Gastrocnemius medialis (tissue), 4 donors: ENCODE measurements around the gene ERC1. TPM values are rescaled to one million over a fixed set of nuclear protein-coding genes. Genes with fewer than 3 reads are reported as not detected.

ENCODE experiments used
- ATAC-seq, 2 donors: fragments of 150-250 bp; one replicate each; pipeline ENCODE4 v1.9.1; 2016
- DNase-seq, 2 donors: peaks; one replicate each; pipeline ENCODE4 v3.0.0-alpha.2; 2019
- H3K27ac ChIP-seq, 4 donors: fragments of 200-600 bp; sonication (generic); 1 replicate in 1 of 4; 2 replicates in 3 of 4; pipeline ENCODE4 v1.5.1; 2016 to 2018; ENCODE audit warnings: mild to moderate bottlenecking in 2 of 4, moderate library complexity in 1 of 4
- H3K27me3 ChIP-seq, 3 donors: fragments of 200-600 bp; sonication (generic) in 2 of 3; 1 replicate in 1 of 3; 2 replicates in 2 of 3; pipeline versions ENCODE4 v1.5.1 to v1.6.0; 2016 to 2019; ENCODE audit warnings: mild to moderate bottlenecking in 1 of 3, moderate library complexity in 1 of 3
- H3K36me3 ChIP-seq, 2 donors: fragments of 200-600 bp; sonication (generic) in 1 of 2; one replicate each; pipeline ENCODE4 v1.5.1; 2017 to 2018
- H3K4me1 ChIP-seq, 2 donors: fragments of 200-600 bp; sonication (generic) in 1 of 2; one replicate each; pipeline ENCODE4 v1.5.1; 2016 to 2017; ENCODE audit warnings: mild to moderate bottlenecking in 2 of 2
- H3K4me3 ChIP-seq, 4 donors: fragments of 200-600 bp; sonication (generic) in 3 of 4; 1 replicate in 1 of 4; 2 replicates in 3 of 4; pipeline ENCODE4 v1.5.1; 2016 to 2019; ENCODE audit warnings: mild to moderate bottlenecking in 2 of 4
- H3K9me3 ChIP-seq, 3 donors: fragments of 200-600 bp; sonication (generic) in 2 of 3; 1 replicate in 1 of 3; 2 replicates in 2 of 3; pipeline ENCODE4 v1.5.1; 2016 to 2019
- POLR2A ChIP-seq, 2 donors: fragments of 450-650 bp; IDR thresholded peaks; one replicate each; pipeline ENCODE4 v1.6.1; 2017; ENCODE audit warnings: antibody characterized with exemption in 2 of 2, mild to moderate bottlenecking in 2 of 2, moderate library complexity in 2 of 2
- in situ Hi-C, 4 donors: fragments of 200-750 bp; cut with MboI; loops; one replicate each; pipeline versions ENCODE4 v1.15.0 to v1.8.0; 2017; ENCODE audit warnings: low sequenced_read_pairs in 4 of 4
- intact Hi-C: fragments of 100-400 bp; cut with DNase I; formaldehyde crosslinking; loops from one replicate; pipeline ENCODE4 v1.15.1; 2023; ENCODE audit warnings: low total_unique reads
- total RNA-seq, 4 donors: library from RNA; depleted of rRNA; stranded (reverse); fragments of >200 nt; gene quantifications; one replicate each; pipeline versions ENCODE4 v1.1.0 to v1.2.3, GENCODE V29; 2016
- TF ChIP-seq, protein P1 (sequence below), 5 experiments: fragments of 450-650 bp in 3 of 5; fragments of 200-600 bp in 2 of 5; sonication (generic) in 2 of 5; IDR thresholded peaks in 4 of 5; conservative IDR thresholded peaks in 1 of 5; 1 replicate in 4 of 5; 2 replicates in 1 of 5; pipeline ENCODE4 v1.5.1; 2016 to 2019; ENCODE audit warnings: antibody characterized with exemption in 5 of 5, mild to moderate bottlenecking in 3 of 5, moderate library complexity in 3 of 5

The ERC1 gene
- total RNA-seq, 4 donors from 2014 or later, result 20.3 to 39.1 (median 23.5) TPM

DNA sequence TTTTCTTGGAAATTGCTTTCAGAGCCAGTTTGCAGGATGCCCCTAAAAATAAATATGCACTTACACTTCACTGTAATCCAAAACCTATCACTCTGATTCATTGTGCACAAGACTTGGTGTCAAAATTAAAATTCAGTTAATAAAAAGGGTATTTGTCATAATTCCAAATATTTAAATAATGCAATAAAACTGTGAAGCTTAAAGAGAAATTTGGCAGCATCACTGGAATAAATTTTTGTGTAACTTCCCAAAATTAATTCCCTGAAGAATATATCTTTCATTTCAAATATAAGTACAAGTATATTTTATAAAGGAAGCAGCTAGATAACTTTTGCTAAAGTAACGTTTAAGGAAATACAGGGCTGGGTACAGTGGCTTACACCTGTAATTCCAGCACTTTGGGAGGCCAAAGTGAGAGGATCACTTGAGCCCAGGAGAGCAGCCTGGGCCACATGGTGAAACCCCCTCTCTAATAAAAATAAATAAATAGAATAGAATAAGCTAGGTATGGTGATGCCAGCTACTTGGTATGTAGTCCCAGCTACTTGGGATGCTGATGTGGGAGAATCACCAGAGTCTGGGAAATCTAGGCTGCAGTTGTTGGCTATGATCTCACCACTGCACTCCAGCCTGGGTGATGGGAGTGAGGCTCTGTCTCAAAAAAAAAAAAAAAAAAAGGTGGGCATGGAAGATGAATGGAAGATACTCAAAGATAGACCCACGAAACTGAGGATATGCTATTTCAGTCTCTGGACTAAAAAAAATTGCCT, 369.6 kb downstream of the ERC1 start:
- intact Hi-C loops, result no loop called here
- TF ChIP-seq, protein P1, sequence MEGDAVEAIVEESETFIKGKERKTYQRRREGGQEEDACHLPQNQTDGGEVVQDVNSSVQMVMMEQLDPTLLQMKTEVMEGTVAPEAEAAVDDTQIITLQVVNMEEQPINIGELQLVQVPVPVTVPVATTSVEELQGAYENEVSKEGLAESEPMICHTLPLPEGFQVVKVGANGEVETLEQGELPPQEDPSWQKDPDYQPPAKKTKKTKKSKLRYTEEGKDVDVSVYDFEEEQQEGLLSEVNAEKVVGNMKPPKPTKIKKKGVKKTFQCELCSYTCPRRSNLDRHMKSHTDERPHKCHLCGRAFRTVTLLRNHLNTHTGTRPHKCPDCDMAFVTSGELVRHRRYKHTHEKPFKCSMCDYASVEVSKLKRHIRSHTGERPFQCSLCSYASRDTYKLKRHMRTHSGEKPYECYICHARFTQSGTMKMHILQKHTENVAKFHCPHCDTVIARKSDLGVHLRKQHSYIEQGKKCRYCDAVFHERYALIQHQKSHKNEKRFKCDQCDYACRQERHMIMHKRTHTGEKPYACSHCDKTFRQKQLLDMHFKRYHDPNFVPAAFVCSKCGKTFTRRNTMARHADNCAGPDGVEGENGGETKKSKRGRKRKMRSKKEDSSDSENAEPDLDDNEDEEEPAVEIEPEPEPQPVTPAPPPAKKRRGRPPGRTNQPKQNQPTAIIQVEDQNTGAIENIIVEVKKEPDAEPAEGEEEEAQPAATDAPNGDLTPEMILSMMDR (IDR thresholded peaks at IDR 0.05 in 4 of 5, conservative IDR thresholded peaks at IDR 0.05 in 1 of 5), result no peak
- no peak for TF ChIP-seq POLR2A (IDR thresholded peaks at IDR 0.05)
- no peak overlapping the region for H3K27ac ChIP-seq
- in situ Hi-C loops, result no loop called here
- peaks cover under 1 to 4% of the 10 kb centered on the region in 2 donors for H3K4me1 ChIP-seq
- no peak overlapping the region for H3K4me3 ChIP-seq
- no peaks in the 10 kb centered on the region for H3K27me3 ChIP-seq
- no peaks in the 10 kb centered on the region for H3K36me3 ChIP-seq
- DNase-seq (no peak), ATAC-seq (no peak)
- no peaks in the 10 kb centered on the region for H3K9me3 ChIP-seq

DNA sequence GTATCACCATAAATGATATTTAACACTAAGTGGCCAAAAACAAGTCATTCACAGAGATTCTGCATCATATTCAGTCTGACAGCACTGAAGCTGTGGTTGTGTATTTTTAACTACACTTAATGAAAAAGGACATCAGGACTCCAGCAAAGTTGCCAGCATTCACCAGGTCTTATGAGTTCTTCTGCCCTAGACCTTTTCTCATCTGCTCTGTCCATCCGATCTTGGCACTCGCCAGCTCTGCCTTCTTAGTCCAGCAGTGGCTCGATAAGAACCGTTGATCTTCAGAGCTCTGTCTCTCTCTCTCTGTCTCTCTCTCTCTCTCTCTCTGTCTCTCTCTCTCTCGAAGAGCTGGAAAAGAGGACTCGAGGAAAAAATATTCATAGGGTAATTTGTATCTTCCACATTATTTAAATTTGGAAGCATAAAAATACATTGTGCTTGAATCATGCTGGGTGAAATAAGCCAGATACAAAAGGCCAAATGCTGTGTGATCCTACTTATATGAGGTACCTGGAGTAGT, 371.2 kb downstream of the ERC1 start:
- H3K4me1 ChIP-seq, result peaks cover 0 to 4% of the 10 kb centered on the region in 2 donors
- in situ Hi-C loops, result no loop called here
- H3K36me3 ChIP-seq, result no peaks in the 10 kb centered on the region
- ATAC-seq (no peak), DNase-seq (no peak)
- intact Hi-C loops, result no loop called here
- H3K27ac ChIP-seq, result no peak overlapping the region
- H3K9me3 ChIP-seq, result no peaks in the 10 kb centered on the region
- H3K27me3 ChIP-seq, result no peaks in the 10 kb centered on the region
- H3K4me3 ChIP-seq, result no peak overlapping the region
- TF ChIP-seq, protein P1 (IDR thresholded peaks at IDR 0.05 in 4 of 5, conservative IDR thresholded peaks at IDR 0.05 in 1 of 5), result no peak
- TF ChIP-seq POLR2A (IDR thresholded peaks at IDR 0.05), result no peak

DNA sequence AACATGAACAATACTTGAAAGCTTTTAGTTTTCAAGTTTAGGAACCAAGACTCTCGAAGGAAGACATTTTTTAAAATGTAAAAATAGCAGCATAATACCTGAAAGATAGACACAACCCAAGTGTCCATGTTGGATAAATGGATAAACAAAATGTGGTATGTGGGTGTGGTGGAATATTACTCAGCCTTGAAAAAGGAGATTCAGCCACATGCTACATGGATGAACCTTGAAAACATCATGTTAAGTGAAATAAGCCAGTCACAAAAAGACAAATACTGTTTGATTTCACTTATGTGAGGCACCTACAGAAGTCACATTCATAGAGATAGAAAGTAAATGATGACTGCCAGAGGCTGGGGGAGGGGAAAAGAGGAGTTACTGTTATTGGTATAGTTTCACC, 374.7 kb downstream of the ERC1 start:
- in situ Hi-C loops, result no loop called here
- Histone ChIP-seq H3K4me1 (peaks cover 12 to 24% of the 10 kb centered on the region in 2 donors), H3K27me3 (no peaks in the 10 kb centered on the region), H3K9me3 (no peaks in the 10 kb centered on the region), H3K27ac (no peak overlapping the region), H3K36me3 (no peaks in the 10 kb centered on the region), H3K4me3 (no peak overlapping the region)
- DNase-seq (no peak), ATAC-seq (no peak)
- TF ChIP-seq POLR2A (IDR thresholded peaks at IDR 0.05), result no peak
- TF ChIP-seq, protein P1 (IDR thresholded peaks at IDR 0.05 in 4 of 5, conservative IDR thresholded peaks at IDR 0.05 in 1 of 5), result no peak
- intact Hi-C loops, result no loop called here

DNA sequence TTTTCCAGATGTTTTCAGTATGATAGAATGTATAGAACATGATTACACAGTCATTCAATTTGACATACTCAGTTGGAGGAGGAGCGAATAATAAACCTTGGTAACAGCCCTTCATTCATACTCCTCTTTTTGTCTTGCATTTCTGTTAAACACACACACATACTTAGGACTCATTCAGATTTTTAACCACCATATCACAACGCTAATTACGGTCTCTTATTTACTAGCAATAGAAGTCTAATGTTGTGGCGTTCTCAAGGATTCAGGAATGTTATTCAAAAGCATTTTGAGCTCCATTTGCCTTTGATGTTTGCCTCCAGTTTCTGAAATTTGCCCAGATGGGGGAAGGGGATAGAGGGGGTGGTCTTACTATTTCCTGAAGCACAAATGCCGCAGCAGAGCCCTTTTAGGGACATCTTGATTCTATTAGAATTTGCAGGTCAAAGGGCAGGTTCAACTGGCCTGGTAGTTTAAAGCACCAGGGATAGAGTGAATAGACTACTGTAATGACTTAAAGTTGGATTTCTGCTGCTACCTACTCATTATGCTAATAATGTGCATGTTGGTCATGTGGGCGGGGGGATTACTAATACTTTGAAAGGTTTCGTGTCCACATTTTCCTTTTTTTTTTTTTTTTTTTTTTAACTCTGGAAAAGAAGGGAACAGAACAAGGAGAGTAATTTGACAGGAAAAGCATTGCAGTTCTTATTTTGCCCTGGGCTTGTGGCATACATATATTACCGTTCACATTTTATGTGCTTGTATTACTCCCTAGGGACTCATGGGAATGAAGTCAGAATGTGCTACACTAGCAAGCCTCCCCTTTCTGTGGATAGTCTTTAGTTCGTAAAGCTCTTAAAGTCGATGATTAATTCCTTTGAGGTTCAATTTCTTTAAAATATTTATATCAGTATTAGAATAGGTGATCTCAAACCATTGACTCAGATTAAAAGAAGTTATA, 376.6 kb downstream of the ERC1 start:
- peaks cover 12 to 24% of the 10 kb centered on the region in 2 donors for H3K4me1 ChIP-seq
- intact Hi-C loops, result no loop called here
- H3K27me3 ChIP-seq, result no peaks in the 10 kb centered on the region

More for the DNA sequence above, 376.6 kb downstream of the ERC1 start:
- Histone ChIP-seq H3K27ac (no peak overlapping the region), H3K36me3 (no peaks in the 10 kb centered on the region), H3K4me3 (no peak overlapping the region), H3K9me3 (no peaks in the 10 kb centered on the region)
- in situ Hi-C loops, result no loop called here
- ATAC-seq (no peak), DNase-seq (no peak)
- TF ChIP-seq POLR2A (IDR thresholded peaks at IDR 0.05), result no peak
- TF ChIP-seq, protein P1 (IDR thresholded peaks at IDR 0.05 in 4 of 5, conservative IDR thresholded peaks at IDR 0.05 in 1 of 5), result no peak
